HEK293T (cell line): Measurements from ENCODE around the gene FAM193A.

Experiments
- BHLHE40 ChIP-seq: fragments of 450-650 bp; IDR thresholded peaks from 2 replicates; pipeline ENCODE4 v1.6.1; 2016; ENCODE audit warnings: mild to moderate bottlenecking, moderate library complexity, borderline replicate concordance
- ELF4 ChIP-seq: fragments of 450-650 bp; IDR thresholded peaks from 2 replicates; pipeline ENCODE4 v1.6.1; 2017; ENCODE audit warnings: antibody characterized with exemption
- HDGF ChIP-seq: fragments of 450-650 bp; IDR thresholded peaks from 2 replicates; pipeline ENCODE4 v1.6.1; 2017; ENCODE audit warnings: antibody characterized with exemption, borderline replicate concordance
- NFRKB ChIP-seq: fragments of 450-650 bp; IDR thresholded peaks from 2 replicates; pipeline ENCODE4 v1.6.1; 2016; ENCODE audit warnings: mild to moderate bottlenecking, moderate library complexity
- SP1 ChIP-seq: fragments of 450-650 bp; IDR thresholded peaks from 2 replicates; pipeline ENCODE4 v1.6.1; 2017
- SUZ12 ChIP-seq: fragments of 450-650 bp; IDR thresholded peaks from 2 replicates; pipeline ENCODE4 v1.6.1; 2016; ENCODE audit warnings: mild to moderate bottlenecking
- TARDBP ChIP-seq: fragments of 450-650 bp; IDR thresholded peaks from 2 replicates; pipeline ENCODE4 v1.6.1; 2016
- TF ChIP-seq, protein P1 (sequence below): fragments of 450-650 bp; IDR thresholded peaks from 2 replicates; pipeline ENCODE4 v1.6.1; 2016

DNA sequence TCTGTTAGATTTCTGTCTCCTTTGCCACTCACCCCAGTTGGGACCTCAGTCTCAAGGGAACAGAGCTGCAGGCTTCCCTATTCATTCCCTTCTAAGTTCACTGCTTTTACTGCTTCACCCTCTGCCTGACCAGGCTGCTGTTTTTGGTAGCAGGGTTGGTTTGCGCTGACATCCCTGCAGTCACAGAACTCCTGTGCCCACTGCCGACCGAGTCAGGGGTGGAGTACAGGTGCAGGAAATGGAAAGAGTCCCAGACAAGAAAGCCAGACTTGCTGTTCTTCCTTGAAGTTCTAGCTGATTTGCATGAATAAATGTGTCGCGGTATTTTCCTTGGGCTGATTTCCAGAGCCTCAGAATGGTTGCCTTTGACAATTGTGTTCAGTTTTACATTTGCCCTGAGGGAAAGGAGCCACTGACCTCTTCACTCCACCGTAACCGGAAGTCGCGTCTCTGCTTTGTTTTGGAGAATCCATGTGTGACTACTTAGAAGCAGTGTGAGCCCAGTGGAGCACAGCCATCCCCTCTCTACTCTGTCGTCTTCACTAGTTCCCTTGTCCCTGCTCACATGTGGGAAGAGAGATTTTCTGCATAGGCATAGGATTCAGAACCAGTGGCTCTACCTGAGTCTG, 134.9 kb downstream of the FAM193A start:
- no peak for TF ChIP-seq TARDBP
- TF ChIP-seq ELF4 = no peak
- no peak for TF ChIP-seq BHLHE40
- TF ChIP-seq NFRKB = no peak
- no peak for TF ChIP-seq SP1
- no peak for TF ChIP-seq HDGF
- no peak for TF ChIP-seq SUZ12
- TF ChIP-seq, protein P1, sequence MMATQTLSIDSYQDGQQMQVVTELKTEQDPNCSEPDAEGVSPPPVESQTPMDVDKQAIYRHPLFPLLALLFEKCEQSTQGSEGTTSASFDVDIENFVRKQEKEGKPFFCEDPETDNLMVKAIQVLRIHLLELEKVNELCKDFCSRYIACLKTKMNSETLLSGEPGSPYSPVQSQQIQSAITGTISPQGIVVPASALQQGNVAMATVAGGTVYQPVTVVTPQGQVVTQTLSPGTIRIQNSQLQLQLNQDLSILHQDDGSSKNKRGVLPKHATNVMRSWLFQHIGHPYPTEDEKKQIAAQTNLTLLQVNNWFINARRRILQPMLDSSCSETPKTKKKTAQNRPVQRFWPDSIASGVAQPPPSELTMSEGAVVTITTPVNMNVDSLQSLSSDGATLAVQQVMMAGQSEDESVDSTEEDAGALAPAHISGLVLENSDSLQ = no peak
